HepG2 (cell line): ENCODE data around the gene RTP5. TPM values are rescaled to one million over a fixed set of nuclear protein-coding genes. Genes with fewer than 3 reads are reported as not detected.

Experiments
- CREBL2 ChIP-seq: sonication (generic); formaldehyde crosslinking; IDR thresholded peaks from 2 replicates; pipeline ENCODE4 v1.8.1; 2023; ENCODE audit warnings: missing genetic modification reagents, mild to moderate bottlenecking, borderline replicate concordance
- ETS1 ChIP-seq: sonication (generic); formaldehyde crosslinking; IDR thresholded peaks from 2 replicates; pipeline ENCODE4 v1.4.0; 2020; ENCODE audit warnings: missing genetic modification reagents
- MED13 ChIP-seq: sonication (generic); formaldehyde crosslinking; IDR thresholded peaks from 2 replicates; pipeline ENCODE4 v1.5.0; 2020; ENCODE audit warnings: missing genetic modification reagents
- MEF2D ChIP-seq: sonication (generic); formaldehyde crosslinking; IDR thresholded peaks from 2 replicates; pipeline ENCODE4 v1.5.1; 2020; ENCODE audit warnings: mild to moderate bottlenecking, missing genetic modification reagents
- MEIS1 ChIP-seq: sonication (generic); formaldehyde crosslinking; IDR thresholded peaks from 2 replicates; pipeline ENCODE4 v1.9.0; 2021; ENCODE audit warnings: mild to moderate bottlenecking, missing genetic modification reagents, moderate library complexity, borderline replicate concordance
- MXD3 ChIP-seq: IDR thresholded peaks from 2 replicates; pipeline ENCODE4 v1.6.1; 2016; ENCODE audit warnings: mild to moderate bottlenecking, missing biosample characterization, missing genetic modification reagents
- PRDM4 ChIP-seq: sonication (generic); formaldehyde crosslinking; IDR thresholded peaks from 2 replicates; pipeline ENCODE4 v1.9.0; 2021; ENCODE audit warnings: missing genetic modification reagents, borderline replicate concordance
- USF2 ChIP-seq, 2 experiments: sonication (generic) in 1 of 2; formaldehyde crosslinking in 1 of 2; IDR thresholded peaks; 2 replicates each; pipeline versions ENCODE4 v1.5.1 to v1.6.1; 2011 to 2020; ENCODE audit warnings: borderline replicate concordance in 1 of 2, low read depth in 1 of 2, low read length in 1 of 2, mild to moderate bottlenecking in 1 of 2, missing genetic modification reagents in 1 of 2, moderate library complexity in 1 of 2
- ZBTB43 ChIP-seq: sonication (generic); formaldehyde crosslinking; conservative IDR thresholded peaks from 2 replicates; pipeline ENCODE4 v1.4.0; 2020; ENCODE audit warnings: missing genetic modification reagents
- ZFP37 ChIP-seq: sonication (generic); formaldehyde crosslinking; IDR thresholded peaks from 2 replicates; pipeline ENCODE4 v1.4.0; 2020; ENCODE audit warnings: missing genetic modification reagents, borderline replicate concordance
- ZNF570 ChIP-seq: sonication (generic); formaldehyde crosslinking; IDR thresholded peaks from 2 replicates; pipeline ENCODE4 v1.4.0; 2020; ENCODE audit warnings: mild to moderate bottlenecking, missing genetic modification reagents, borderline replicate concordance
- ZNF646 ChIP-seq: sonication (generic); formaldehyde crosslinking; IDR thresholded peaks from 2 replicates; pipeline ENCODE4 v1.9.0; 2021; ENCODE audit warnings: mild to moderate bottlenecking, missing genetic modification reagents
- ZNF749 ChIP-seq: sonication (generic); formaldehyde crosslinking; IDR thresholded peaks from 2 replicates; pipeline ENCODE4 v1.8.0; 2022; ENCODE audit warnings: mild to moderate bottlenecking, missing genetic modification reagents, moderate library complexity, borderline replicate concordance
- polyA plus RNA-seq, 8 experiments: library from polyadenylated mRNA; depleted of rRNA in 3 of 8; stranded (reverse) in 7 of 8; unstranded in 1 of 8; fragments of >200 nt; fragmentation: Illumina TruSeq in 4 of 8; extraction: Trizol in 4 of 8; gene quantifications; 2 replicates each; pipeline versions ENCODE4 v1.2.1 to v1.2.3, GENCODE V29; 2011 to 2016; ENCODE audit warnings: low read depth in 4 of 8, missing spikeins in 1 of 8, mixed read lengths in 1 of 8; ENCODE audit not compliant: insufficient read depth in 1 of 8
- total RNA-seq, 5 experiments: library from RNA; depleted of rRNA; stranded (reverse); fragments of >200 nt; fragmentation: Illumina TruSeq; extraction: Trizol; gene quantifications; 2 replicates each; pipeline ENCODE4 v1.2.3, GENCODE V29; 2016; ENCODE audit warnings: low read depth in 1 of 5

The RTP5 gene
- total and polyA plus RNA-seq, 2 of the 13 experiments (the other 11 are each of a cell fraction or from before 2014, with no cell fraction given) = not detected

GRCh38 chr2:241882091-241882625 is 12.6 kb downstream of the RTP5 start (continued):
- TF ChIP-seq ZNF570 (CRISPR knock-in tag) (no peak), ZFP37 (CRISPR knock-in tag) (no peak), MEF2D (CRISPR knock-in tag) (no peak), MED13 (CRISPR knock-in tag) (no peak), ZNF749 (CRISPR knock-in tag) (no peak), ZBTB43 (no peak), ZNF646 (CRISPR knock-in tag) (no peak), PRDM4 (CRISPR knock-in tag) (no peak), ETS1 (CRISPR knock-in tag) (no peak), MXD3 (CRISPR knock-in tag) (0 out of 2 replicates have a peak, but pooled peaks have one; percentile 42), MEIS1 (CRISPR knock-in tag) (no peak), USF2 (IDR thresholded peaks at IDR 0.05; ENCODE audit: low read depth, low read length) (peak; percentile 34; the same call in 1 of the 2 replicates), USF2 (CRISPR knock-in tag; IDR thresholded peaks at IDR 0.05; ENCODE audit: borderline replicate concordance) (0 out of 2 replicates have a peak, but pooled peaks have one; percentile 37), CREBL2 (CRISPR knock-in tag) (no peak)
